Testis (tissue), 2 donors: ENCODE data around the gene RASA2.

Experiments
- CTCF ChIP-seq, 3 experiments: fragments of 450-650 bp in 2 of 3; fragments of 200-600 bp in 1 of 3; sonication (generic) in 1 of 3; IDR thresholded peaks; one replicate each; pipeline ENCODE4 v1.5.1; 2016 to 2019; ENCODE audit warnings: antibody characterized with exemption in 3 of 3, mild to moderate bottlenecking in 2 of 3, moderate library complexity in 1 of 3
- POLR2A ChIP-seq: fragments of 450-650 bp; IDR thresholded peaks from one replicate; pipeline ENCODE4 v1.6.1; 2017; ENCODE audit warnings: antibody characterized with exemption, mild to moderate bottlenecking, moderate library complexity

- TF ChIP-seq POLR2A (no peak), CTCF (IDR thresholded peaks at IDR 0.05) (no peak)
Measured at GRCh38 chr3:141514382-141514781, 27.6 kb downstream of the RASA2 start.
